ENCODE data around the gene ALDH3B2.
"Not testable (repeated sequence)": the region's sequence is repeated elsewhere in the genome, so short reads cannot be mapped to it uniquely, and the experiment has no call there.

Gene ALDH3B2, protein sequence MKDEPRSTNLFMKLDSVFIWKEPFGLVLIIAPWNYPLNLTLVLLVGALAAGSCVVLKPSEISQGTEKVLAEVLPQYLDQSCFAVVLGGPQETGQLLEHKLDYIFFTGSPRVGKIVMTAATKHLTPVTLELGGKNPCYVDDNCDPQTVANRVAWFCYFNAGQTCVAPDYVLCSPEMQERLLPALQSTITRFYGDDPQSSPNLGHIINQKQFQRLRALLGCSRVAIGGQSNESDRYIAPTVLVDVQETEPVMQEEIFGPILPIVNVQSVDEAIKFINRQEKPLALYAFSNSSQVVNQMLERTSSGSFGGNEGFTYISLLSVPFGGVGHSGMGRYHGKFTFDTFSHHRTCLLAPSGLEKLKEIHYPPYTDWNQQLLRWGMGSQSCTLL
- total RNA-seq: 0 reads per million in 4 donors

DNA sequence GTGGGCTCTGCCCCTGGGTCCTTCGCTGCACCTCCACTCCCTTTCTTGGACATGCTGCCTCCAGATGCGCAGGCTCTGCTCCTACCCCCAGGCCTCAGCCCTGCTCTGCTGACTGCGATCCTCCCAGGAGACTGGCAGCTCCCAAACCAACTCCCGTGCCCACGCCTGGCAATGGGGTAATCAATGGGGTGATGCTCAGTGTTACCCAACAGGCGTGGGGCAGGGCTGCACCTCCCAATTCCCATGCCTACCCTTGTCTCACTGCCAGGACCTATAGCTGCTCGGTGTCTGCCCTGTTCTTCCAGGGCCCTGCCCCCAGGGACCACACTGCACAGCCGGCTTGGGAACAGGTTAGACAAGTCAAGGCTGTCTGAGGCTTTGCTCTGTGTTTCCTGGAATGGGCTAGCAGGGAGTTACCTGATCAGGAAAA is at the start of gene ALDH3B2:
Gene ALDH3B2 (minus strand): TSS at position 182 of the 430 bp plus-strand sequence. CDS start 7,688 bp downstream, outside the sequence.
- no peak for DNase-seq

DNA sequence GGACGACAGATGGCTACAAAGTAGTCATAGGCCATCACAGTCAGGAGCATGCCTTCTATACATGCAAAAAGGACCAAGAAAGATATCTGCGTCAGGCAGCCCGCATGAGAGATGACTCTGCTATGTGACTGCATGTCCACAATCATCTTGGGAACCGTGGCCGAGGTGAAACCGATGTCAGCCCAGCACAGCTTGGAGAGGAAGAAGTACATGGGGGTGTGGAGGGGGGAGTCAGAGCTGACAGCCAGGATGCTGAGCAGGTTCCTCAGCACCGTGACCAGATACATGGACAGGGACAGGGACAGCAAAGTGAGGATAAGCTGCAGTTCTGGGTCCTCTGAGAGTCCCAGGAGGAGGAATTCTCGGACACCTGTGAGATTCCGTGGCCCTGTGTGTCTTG is 48.6 kb upstream of the ALDH3B2 start:
- DNase-seq: not testable (repeated sequence)

DNA sequence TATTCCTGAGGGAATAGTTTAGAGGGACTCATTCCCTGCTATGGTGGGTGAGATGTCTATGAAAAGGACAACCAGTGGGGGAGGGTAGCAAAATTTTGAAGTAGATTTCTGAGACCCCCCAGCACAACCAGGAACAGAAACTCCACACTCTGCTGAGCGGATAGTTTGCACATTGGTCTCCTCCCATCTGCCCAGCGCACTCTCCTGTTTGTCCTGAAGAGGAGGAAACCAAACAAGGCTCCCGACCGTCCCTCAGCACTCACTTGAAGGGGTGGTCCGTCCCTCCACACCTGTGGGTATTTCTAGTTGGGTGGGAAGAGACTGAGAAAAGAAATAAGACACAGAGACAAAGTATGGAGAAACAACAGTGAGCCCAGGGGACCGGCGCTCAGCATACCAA is 41.8 kb upstream of the ALDH3B2 start:
- DNase-seq: not testable (repeated sequence)

DNA sequence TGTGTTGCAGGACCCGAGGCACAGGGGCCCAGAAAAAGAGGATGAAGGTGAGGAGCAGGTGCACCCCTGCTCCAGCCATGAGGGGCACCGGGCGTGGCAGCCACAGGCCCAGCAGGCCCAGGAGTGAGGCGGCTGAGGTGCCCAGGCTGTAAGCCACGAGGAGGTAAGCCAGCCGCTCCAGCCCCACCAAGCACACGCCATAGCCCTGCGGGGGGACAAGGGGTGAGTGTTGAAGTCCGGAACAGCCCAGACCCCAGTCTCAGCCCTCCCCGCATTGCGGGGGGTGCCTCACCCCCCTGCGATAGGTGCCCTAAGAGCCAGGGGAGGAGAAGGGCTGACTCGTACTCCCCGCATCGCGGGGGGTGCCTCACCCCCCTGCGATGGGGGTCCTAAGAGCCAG is 41.4 kb upstream of the ALDH3B2 start:
- not testable (repeated sequence) for DNase-seq

DNA sequence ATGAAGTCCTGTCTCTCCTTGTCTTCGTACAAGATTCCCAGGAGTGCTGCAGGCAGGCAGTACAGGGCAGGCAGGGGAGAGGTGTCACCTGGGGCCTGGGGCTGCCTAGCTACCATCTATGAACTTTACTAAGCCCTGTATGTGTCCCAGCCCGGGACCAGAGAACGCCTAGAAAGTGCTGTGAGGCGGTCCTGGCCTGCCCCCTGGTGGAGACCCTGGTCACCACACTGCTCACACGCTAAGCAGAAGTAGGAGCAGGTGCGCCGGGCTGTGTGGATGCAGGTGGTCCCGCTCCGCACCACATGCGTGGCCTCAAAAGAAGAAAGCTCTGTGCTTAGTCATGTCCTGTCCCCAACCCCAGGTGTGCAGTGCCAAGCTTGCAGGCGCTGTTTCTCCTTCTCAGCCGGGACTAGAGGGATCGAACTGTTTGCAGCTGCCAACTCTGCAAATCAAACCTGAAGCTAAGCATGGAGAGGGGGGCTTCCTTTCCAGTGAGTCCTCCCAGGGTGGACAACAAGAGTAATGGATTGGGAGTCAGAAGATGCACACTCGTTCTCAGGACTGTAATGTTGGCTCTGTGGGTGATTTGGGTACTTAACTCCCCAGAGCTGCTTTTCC is 39.6 kb upstream of the ALDH3B2 start:
- peak in 4 of 5 donors; percentile 22 to 50 (median 30) for DNase-seq

DNA sequence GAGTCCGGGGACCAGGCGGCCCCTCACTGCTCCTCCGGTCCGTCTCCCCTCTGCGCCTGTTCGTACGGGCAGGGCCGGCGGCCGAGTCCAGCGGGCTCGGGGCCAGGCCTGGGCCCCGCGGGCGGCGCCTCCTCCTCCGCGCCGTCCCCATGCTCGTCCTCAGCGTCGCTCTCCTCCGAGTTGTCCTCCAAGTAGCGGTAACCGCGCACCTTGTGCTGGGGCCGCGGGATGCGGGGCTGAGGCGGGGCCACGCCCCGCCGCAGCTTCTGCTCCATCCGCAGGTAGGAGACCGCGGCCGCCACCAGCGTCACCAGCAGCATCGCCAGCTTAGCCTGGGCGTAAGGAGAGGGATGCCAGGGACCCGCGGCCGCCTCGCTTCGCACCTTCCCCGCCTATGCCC is 37.3 kb upstream of the ALDH3B2 start:
- DNase-seq: not testable (repeated sequence)

DNA sequence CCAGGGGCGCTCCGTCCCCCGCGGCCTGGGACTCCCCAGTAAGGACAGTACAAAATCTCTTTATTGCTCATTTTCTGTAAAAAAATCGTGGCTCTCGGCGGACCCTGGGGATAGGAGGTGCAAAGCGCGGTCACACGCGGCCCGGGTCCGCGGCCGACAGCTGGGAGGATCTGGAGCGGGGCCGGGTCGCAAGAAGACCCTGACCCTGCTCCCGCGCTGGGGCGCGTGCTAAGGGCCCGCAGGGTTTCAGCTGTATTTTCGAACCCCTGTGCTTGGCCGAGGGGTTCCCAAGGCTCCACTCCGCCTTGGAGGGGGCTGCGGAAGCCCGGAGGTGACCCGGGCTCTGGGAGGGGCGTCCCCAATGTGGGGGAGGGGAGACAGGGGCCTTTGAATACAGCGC is 36.8 kb upstream of the ALDH3B2 start:
- DNase-seq: not testable (repeated sequence)

DNA sequence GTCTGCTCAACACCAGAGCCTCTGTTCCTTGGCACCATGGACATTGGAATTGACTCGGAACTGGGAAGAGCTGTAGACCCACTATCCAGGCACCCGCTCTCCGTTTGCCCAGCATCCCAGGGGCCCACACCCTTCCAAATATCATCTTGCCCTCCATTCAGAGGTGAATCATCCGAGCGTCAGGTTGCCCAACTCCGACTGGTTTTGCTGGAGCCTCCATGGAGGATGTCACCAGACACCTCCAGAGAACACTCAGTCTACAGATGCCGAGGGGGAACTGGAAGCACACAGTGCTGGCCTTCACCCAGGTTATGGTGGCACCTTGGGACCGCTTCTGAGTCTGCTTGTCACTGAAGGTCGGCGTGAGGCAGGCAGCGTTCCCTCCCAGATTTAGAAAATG is 35.4 kb upstream of the ALDH3B2 start:
- DNase-seq: not testable (repeated sequence)

DNA sequence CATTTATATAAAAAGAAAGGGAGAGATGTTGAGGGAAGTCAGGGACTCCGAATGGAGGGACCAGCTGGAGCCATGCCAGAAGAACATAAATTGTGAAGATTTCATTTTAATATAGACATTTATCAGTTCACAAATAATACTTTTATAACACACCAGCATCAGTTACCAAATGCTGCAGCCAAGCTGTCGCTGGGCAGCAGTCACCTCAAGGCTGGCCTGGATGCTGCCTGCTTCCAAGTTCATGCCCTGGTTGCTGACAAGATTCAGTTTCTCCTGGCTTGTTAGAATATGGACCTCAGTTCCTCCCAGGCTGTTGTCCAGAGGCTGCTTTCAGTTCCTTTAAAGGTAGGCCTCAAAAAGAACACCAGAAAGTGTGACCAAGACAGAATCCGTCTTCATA is 30.8 kb upstream of the ALDH3B2 start:
- DNase-seq: no peak

DNA sequence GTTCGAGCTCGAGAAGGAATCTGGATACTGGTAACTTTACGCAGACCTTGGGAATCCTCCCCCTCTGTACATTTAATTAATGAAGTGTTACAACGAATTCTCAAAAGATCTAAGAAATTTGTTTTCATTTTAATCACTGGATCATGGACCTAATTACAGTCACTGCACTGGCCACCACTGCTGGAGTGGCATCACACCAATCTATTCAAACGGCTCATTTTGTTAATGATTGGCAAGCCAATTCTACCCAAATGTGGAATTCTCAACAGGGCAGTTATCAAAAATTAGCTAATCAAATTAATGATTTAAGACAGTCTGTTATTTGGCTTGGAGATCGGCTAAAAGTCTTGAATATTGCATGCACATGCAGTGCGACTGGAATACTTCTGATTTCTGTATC is 30.1 kb upstream of the ALDH3B2 start:
- DNase-seq: no peak

DNA sequence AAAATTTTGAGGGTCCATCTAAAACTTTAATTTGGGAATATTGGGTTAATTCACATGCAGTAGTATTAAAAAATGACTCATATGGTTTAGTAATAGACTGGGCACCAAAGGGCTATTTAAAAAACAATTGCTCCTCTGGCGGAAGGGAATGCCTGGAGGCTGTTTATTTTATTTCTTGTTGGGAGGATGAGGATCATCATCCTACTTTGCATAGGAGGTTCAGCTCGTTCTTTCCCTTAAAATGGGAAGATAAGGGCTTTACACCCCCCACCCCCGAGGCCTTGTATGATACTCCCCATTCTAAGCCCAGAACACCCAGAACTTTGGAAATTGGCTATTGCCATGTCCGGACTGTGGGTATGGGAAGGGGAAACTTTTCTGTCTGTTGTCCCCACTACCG is 29.3 kb upstream of the ALDH3B2 start:
- not testable (repeated sequence) for DNase-seq

DNA sequence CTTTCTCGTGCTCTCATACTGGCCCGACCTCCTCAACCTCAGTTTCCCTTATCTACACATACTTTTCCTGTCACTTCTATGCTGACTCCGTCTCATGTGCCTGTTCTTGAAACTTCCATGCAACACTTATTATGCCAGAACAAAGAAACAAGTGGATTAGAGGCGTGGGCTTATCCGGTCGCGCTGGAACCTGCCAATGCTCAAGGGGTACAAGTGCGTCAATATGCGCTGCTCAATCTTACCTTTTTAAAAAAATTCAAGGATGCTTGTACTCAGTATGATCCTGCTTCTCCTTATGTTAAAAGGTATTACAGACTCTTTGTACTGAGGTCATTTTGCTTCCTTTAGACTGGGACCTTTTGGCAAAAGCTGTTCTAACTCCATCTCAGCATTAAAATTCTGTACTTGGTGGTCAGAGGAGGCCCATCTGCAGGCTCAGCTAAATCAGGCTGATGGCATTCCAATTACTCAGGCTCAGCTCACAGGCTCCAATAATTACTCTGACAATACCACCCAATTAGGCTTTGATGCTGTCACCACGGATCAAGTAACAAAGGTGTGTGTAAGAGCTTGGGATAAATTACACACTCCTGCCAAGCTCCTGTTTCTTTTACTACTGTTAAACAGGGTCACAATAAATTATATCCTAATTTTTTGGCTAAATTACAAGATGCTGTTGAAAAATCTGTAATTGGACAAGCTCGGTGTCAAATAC is 26.3 kb upstream of the ALDH3B2 start:
- no peak for DNase-seq

DNA sequence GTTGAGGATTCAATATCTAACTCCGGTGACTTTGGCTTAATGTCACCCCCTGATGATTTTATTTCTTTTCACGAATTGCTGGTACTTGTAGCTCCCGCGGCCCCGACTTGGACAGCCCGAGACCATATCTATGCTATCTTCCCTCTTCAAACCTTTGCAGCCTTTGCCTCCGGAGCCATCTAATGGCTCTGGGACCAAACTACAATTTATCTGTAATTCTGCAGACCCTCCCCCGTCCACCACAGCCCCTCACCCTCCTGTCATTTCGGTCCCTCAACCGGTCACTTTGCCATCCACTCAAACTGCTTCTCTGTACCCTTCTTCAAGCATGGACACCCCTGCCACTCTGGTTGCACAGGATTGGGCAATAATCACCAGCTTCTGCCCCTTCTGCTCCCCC is 25.7 kb upstream of the ALDH3B2 start:
- DNase-seq: no peak

DNA sequence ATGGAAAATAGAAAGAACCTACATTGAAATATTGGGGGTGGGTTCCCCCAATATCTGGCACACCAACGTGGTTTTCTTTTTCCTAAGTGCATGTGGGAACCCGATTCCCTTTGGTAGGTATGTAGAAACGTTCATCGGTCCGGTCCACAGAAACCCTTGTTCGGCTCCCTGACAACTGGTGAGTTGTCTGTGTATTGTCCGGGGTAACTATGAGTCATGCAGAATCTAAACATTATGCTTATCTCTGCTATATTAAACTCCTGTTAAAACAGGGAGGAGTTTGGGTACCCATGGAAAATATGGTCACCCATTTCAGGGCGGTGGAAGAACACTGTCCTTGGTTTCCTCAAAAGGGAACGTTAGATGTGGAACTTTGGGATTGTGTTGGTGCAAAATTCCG is 25.1 kb upstream of the ALDH3B2 start:
- no peak for DNase-seq

DNA sequence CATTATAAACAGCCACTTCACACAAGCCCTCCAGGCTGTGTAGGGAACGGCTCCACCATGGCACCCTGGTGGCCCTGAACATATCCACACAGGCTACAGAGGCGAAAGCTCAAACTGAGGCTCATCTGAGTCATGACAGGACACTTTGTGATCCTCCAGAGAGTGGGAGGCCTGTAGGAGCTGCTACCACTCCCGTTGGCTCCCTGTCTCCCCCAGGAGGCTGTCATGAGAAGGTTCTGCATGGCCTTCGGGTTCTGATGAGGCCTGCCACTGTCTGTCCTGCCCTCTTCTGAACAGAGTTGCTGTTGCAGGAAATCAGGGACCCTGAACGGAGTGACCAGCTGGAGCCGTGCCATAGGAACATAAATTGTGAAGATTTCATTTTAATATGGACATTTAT is 23.8 kb upstream of the ALDH3B2 start:
- DNase-seq: peak in 1 of 5 donors; percentile 18

DNA sequence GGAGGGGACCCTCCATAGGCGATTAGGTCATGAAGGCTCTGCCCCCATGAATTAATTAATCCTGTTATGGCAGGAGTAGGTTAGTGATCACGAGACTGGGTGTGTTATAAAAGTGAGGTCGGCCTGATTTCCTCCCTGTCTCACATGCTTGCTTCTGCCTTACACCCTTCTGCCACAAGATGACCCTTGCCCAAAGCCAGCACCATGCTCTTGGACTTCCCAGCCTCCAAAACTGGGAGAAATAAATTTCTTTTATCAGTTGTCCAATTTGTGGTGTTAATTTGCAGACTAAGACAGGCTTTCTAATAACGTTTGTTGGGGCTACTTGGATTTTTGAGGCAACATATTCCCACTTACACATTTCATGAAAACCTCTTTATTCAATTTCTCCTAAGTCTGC is 23.4 kb upstream of the ALDH3B2 start:
- no peak for DNase-seq

DNA sequence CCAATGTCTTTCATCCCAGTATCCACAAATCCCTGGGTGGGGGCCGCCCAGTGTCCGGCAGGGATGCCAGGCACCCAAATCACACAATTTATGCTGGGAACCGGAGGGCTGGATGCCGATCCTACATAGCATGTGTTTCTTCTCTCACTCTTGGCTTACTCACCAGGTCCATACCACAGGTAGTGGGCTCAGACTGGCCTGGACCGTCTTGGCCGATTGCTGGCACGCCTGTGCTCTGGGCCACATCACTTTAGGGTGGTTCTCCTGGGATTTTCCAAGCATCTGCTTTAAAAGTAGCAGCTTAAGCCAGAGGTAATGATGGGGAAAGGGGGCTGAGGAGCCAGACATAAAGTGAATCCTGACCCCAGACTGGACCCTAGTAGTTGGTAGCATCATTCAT is 22.6 kb upstream of the ALDH3B2 start:
- DNase-seq: no peak

DNA sequence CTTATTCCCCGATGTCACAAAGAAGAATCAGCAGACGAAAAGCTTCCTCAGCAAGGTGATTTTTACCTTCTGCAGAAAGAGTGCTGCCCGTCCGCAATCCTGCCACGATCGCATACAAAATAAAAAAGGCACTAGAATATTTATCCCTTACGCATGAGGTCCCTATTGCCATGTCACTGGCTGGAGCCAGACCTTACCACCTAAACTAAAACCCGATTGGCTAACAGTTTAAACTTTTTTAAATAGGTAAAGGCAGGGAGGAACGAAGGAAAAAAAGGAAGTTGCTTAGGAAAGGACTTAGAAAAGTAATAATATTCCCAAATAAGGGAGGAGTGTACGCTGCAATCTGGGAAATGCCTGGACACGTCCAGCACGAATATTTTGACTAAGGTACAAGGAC is 21.2 kb upstream of the ALDH3B2 start:
- no peak for DNase-seq

DNA sequence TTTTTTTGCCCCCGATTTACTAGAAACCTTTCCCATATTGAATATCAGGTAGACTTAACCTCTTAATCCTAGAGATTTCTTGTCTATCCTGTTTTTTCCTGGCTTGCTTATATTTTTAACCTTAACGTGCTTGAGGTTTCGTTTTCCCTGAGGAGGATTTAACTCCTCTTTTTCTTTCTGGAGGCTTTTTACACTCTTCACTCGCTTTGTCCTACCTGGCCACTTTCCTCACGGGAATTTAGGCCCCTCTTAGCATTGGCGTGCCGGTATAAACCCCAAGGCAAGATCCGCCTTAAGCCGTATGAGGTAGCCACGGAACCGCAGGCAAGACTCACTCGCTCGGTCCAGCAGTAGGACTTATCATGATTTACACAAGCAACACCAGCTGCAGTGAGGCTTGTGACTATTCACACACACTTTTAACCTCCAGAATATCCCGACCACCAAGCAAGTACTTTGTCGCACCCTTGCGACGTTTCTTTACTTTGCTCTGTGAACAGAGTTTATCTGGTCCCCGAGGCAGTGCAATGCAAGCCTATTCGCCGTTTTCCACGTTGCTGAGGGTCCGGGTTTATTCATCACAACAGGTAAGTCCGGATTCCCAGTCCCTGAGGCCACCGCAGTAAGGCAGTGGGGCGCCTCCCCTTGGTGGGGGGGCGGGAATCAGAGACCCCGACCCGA is 20.6 kb upstream of the ALDH3B2 start:
- no peak for DNase-seq

DNA sequence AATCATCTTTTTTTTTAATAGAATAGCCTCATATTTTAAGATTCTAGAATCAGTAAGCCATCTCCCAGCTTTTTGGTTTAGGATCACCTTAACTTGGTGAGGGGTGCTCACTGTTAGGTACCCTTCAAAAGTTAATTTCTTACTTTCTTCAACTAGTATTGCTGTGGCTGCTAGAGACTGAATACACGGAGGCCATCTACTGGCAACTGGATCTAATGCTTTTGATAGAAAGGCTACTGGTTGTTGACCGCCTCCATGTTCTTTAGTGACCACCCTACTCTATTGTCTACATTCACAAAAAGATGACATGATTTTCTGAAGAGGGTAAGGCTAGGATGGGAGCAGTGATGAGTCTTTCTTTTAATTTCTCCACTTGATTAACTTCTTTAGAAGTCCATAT is 16.7 kb upstream of the ALDH3B2 start:
- DNase-seq: no peak

DNA sequence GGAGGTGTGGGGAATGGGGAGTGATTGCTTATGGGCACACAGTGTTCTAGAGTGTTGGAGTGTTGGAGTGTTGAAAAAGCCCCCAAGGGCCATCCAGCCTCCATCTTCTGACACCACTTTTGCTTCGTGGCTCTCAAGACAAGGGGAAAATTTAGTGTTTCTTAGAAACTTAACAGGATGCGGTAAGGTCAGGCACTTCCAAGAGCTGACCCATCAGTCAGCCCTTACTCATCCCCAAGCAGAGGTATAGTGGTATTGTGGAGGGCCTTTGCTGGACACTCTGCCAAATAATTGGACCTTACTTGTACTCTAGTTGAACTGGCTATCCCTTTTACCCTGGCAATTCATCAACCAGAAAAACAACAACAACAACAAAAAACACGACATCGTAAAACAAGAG is 14.8 kb upstream of the ALDH3B2 start:
- DNase-seq: no peak

DNA sequence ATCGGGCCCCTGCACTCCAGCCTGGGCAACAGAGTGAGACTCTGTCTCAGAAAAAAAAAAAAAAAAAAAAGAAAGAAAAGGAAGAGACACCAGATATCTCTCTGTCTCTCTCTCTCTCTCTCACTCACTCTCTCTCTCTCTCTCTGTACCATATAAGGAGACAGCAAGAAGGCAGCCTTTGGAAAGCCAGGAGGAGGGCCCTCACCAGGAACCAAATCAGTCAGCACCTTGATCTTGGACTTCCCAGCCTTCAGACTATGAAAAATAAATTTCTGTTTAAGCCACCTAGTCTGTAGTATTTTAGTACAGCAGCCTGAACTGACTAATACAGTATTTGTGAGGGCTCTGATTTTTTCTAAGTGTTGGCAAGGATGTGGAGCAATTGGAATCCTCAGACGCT is 13.6 kb upstream of the ALDH3B2 start:
- no peak for DNase-seq
